DOHH2 (cell line): ENCODE measurements around the gene DEFB131A.
"Not testable (repeated sequence)": the region's sequence is repeated elsewhere in the genome, so short reads cannot be mapped to it uniquely, and the experiment has no call there.

Source experiments
- H3F3A ChIP-seq: fragments of 200-600 bp; sonication (generic), shearing (Covaris generic); 2 replicates; pipeline ENCODE4 v1.6.0; 2016; ENCODE audit warnings: antibody characterized with exemption, mild to moderate bottlenecking; ENCODE audit not compliant: control insufficient read depth, insufficient read depth
- H3K27ac ChIP-seq: fragments of 200-600 bp; sonication (generic); 2 replicates; pipeline ENCODE4 v1.5.1; 2014; ENCODE audit warnings: low read depth, mild to moderate bottlenecking, low read length, moderate library complexity
- H3K27me3 ChIP-seq: fragments of 200-600 bp; sonication (generic); 2 replicates; pipeline ENCODE4 v1.6.1; 2014; ENCODE audit warnings: mild to moderate bottlenecking, low read length, mixed read lengths; ENCODE audit not compliant: control insufficient read depth
- H3K36me3 ChIP-seq: fragments of 200-600 bp; sonication (generic); 2 replicates; pipeline ENCODE4 v1.6.1; 2014; ENCODE audit warnings: mild to moderate bottlenecking, low read length, moderate library complexity, mixed read lengths; ENCODE audit not compliant: control insufficient read depth
- H3K4me1 ChIP-seq: fragments of 200-600 bp; sonication (generic); 2 replicates; pipeline ENCODE4 v1.6.1; 2014; ENCODE audit warnings: mild to moderate bottlenecking, low read length, mixed read lengths; ENCODE audit not compliant: control insufficient read depth
- H3K4me2 ChIP-seq: fragments of 200-600 bp; sonication (generic); 2 replicates; pipeline ENCODE4 v1.6.0; 2014; ENCODE audit warnings: mild to moderate bottlenecking, low read length, moderate library complexity
- H3K4me3 ChIP-seq: fragments of 200-600 bp; sonication (generic); 2 replicates; pipeline ENCODE4 v1.5.1; 2014; ENCODE audit warnings: mild to moderate bottlenecking, low read length, mixed read lengths
- H3K79me2 ChIP-seq: fragments of 200-600 bp; sonication (generic); 2 replicates; pipeline ENCODE4 v1.6.1; 2014; ENCODE audit warnings: mild to moderate bottlenecking, low read length, mixed read lengths; ENCODE audit not compliant: control insufficient read depth
- H3K9me2 ChIP-seq: fragments of 200-600 bp; sonication (generic); replicated peaks from 2 replicates; pipeline ENCODE4 v1.6.1; 2014; ENCODE audit warnings: mild to moderate bottlenecking, low read length, mixed read lengths; ENCODE audit not compliant: control insufficient read depth
- H3K9me3 ChIP-seq: fragments of 200-600 bp; sonication (generic); 2 replicates; pipeline ENCODE4 v1.6.1; 2014; ENCODE audit warnings: antibody characterized with exemption, low read length, mixed read lengths; ENCODE audit not compliant: control insufficient read depth, insufficient read depth
- H4K20me1 ChIP-seq: fragments of 200-600 bp; sonication (generic); 2 replicates; pipeline ENCODE4 v1.6.0; 2014; ENCODE audit warnings: low read depth, mild to moderate bottlenecking, antibody characterized with exemption, low read length, moderate library complexity; ENCODE audit not compliant: control insufficient read depth, insufficient read depth

Gene DEFB131A

GRCh38 chr4:9433320-9433719, 10.9 kb upstream of the DEFB131A start:
- H4K20me1 ChIP-seq, H3K36me3 ChIP-seq, H3K4me3 ChIP-seq, H3F3A ChIP-seq, H3K27ac ChIP-seq, H3K9me3 ChIP-seq, H3K9me2 ChIP-seq, H3K79me2 ChIP-seq, H3K27me3 ChIP-seq, H3K4me2 ChIP-seq: not testable (repeated sequence)
- H3K4me1 ChIP-seq, result peaks cover 12% of the 10 kb centered on the region

DNA sequence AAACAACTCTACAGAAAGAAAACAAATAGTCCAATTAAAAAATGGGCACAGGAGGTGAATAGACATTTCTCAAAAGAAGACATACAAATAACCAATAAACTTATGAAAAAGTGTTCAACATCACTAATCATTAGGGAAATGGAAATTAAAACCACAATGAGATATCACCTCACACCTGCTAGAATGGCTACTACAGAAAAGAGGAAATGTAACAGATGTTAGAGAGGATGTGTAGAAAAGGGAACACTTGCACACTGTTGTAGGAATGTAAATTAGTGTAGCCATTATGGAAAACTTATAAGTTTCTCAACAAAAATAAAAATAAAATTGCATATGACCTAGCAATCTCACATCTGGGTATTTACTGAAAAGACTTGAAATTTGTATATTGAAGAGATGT, 7.5 kb upstream of the DEFB131A start:
- H4K20me1 ChIP-seq, H3K4me3 ChIP-seq, H3K9me2 ChIP-seq, H3K9me3 ChIP-seq, H3K27me3 ChIP-seq, H3K27ac ChIP-seq, H3F3A ChIP-seq, H3K36me3 ChIP-seq, H3K79me2 ChIP-seq: not testable (repeated sequence)
- H3K4me1 ChIP-seq, result peaks cover 12% of the 10 kb centered on the region
- peak overlapping the region; percentile 29 for H3K4me2 ChIP-seq

DNA sequence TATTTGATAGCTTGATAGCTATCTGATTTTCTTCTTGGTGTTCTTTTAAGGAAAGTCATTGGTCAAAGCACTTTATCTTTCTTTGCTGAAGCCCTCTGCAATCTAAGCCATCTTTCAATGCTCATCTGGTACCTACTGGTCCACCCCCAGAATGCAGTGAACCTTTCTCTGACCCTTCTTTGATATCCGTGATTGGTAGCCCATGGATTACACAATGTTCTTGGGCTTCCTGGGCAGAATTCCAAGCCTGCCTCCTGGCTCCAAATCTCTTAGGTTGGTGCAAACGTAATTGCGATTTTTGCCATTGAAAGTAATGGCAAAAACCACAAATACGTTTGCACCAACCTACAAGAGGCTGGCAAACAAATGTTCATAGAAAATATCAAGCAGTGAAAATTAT, 1.9 kb upstream of the DEFB131A start:
- not testable (repeated sequence) for H3K9me2 ChIP-seq, H3K27ac ChIP-seq, H3F3A ChIP-seq, H3K36me3 ChIP-seq, H3K4me2 ChIP-seq, H3K4me3 ChIP-seq, H3K4me1 ChIP-seq, H3K27me3 ChIP-seq, H4K20me1 ChIP-seq, H3K9me3 ChIP-seq, H3K79me2 ChIP-seq

DNA sequence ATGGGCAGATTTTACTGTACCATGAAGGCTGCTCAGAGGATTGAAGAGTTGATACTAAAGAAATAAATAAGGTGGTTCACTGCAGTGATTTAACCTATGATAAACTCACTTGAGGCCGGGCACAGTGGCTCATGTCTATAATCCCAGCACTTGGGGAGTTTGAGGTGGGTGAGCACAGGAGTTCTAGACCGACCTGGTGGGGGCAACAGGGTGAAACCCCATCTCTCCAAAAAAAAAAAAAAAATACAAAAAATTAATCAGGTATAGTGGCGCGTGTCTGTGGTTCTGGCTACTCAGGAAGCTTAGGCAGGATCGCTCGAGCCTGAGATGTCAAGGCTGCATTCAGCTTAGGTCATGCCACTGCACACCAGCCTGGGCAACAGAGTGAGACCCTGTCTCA, 467 bp downstream of the DEFB131A start:
- not testable (repeated sequence) for H3K79me2 ChIP-seq, H4K20me1 ChIP-seq, H3K4me1 ChIP-seq, H3F3A ChIP-seq, H3K36me3 ChIP-seq, H3K4me2 ChIP-seq, H3K9me3 ChIP-seq, H3K27ac ChIP-seq, H3K9me2 ChIP-seq, H3K4me3 ChIP-seq, H3K27me3 ChIP-seq

- H4K20me1 ChIP-seq, H3K9me2 ChIP-seq, H3K4me1 ChIP-seq, H3K27ac ChIP-seq, H3K9me3 ChIP-seq, H3K79me2 ChIP-seq, H3K27me3 ChIP-seq, H3K36me3 ChIP-seq, H3F3A ChIP-seq, H3K4me2 ChIP-seq, H3K4me3 ChIP-seq: not testable (repeated sequence)
These were observed 8.0 kb downstream of the DEFB131A start for GRCh38 chr4:9452251-9452650.

DNA sequence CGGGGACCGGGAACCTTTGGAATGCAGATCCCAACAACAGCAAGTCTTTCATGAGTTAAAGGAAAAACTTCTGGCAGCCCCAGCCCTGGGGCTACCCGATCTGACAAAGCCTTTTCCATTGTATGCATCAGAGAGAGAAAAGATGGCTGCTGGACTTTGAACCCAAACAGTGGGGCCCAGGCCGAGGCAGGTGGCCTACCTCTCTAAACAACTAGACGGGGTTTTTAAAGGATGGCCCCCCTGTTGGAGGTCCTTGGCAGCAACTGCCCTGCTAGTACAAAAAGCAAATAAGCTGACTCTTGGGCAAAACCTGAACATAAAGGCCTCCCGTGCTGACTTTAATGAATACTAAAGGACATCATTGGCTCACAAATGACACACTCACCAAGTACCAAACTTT, 10.1 kb downstream of the DEFB131A start:
- not testable (repeated sequence) for H3K4me1 ChIP-seq, H3K4me2 ChIP-seq, H3K27me3 ChIP-seq, H4K20me1 ChIP-seq, H3K36me3 ChIP-seq, H3K27ac ChIP-seq, H3K79me2 ChIP-seq, H3K9me3 ChIP-seq, H3K4me3 ChIP-seq, H3K9me2 ChIP-seq, H3F3A ChIP-seq

DNA sequence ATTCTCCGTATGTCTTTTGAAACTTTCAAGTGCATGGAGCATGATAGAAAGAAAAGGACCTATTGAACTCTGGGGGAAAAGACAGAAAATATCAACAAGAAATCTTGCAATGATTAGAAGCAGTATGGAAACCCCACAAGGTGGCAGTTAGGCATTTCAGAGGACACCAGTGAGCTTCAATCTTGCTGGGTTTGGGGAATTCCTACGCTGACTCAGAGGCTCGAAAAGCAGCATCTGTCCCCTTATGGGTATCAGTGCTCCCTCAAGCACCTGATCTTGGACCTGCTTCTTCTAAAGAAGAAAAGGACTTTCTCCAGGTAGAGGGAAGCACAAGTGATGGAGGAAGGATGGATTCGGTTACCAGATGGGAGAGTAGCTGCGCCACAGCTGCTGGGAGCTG, 10.8 kb downstream of the DEFB131A start:
- H3K4me2 ChIP-seq, H3K4me3 ChIP-seq, H3K36me3 ChIP-seq, H3K79me2 ChIP-seq, H3F3A ChIP-seq, H4K20me1 ChIP-seq, H3K9me2 ChIP-seq, H3K27ac ChIP-seq, H3K27me3 ChIP-seq, H3K9me3 ChIP-seq, H3K4me1 ChIP-seq: not testable (repeated sequence)

- not testable (repeated sequence) for H3K4me1 ChIP-seq, H3K9me3 ChIP-seq, H4K20me1 ChIP-seq, H3K4me3 ChIP-seq, H3F3A ChIP-seq, H3K4me2 ChIP-seq, H3K27ac ChIP-seq, H3K9me2 ChIP-seq, H3K36me3 ChIP-seq, H3K79me2 ChIP-seq, H3K27me3 ChIP-seq
These were observed 35.3 kb downstream of the DEFB131A start for GRCh38 chr4:9479466-9479865.

DNA sequence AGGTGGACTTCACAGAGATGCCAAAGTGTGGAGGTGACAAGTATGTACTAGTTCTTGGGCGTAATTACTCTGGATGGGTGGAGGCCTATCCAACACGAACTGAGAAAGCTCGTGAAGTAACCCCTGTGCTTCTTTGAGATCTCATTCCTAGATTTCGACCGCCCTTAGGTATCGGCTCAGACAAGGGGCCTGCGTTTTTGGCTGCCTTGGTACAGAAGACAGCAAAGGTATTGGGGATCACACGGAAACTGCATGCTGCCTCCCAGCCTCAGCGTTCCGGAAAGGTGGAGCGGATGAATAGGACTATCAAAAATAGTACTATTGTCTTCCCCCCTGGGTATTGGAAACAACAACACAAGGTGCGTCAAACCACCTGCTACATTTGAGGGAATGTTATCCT, 35.9 kb downstream of the DEFB131A start:
- not testable (repeated sequence) for H3K36me3 ChIP-seq, H3K4me1 ChIP-seq, H3K27me3 ChIP-seq, H3K4me2 ChIP-seq, H3K4me3 ChIP-seq, H3K27ac ChIP-seq, H3K9me2 ChIP-seq, H4K20me1 ChIP-seq, H3K79me2 ChIP-seq, H3K9me3 ChIP-seq, H3F3A ChIP-seq
